OCI-LY1 (cell line): ENCODE measurements around the gene STK4.

Experiments
- CTCF ChIP-seq: fragments of 200-600 bp; sonication (generic), shearing (Covaris generic); IDR thresholded peaks from 2 replicates; pipeline ENCODE4 v1.5.1; 2017; ENCODE audit warnings: mild to moderate bottlenecking, antibody characterized with exemption, low read length, moderate library complexity, mixed read lengths
- EZH2 ChIP-seq: fragments of 200-600 bp; sonication (generic), shearing (Covaris generic); IDR thresholded peaks from 2 replicates; pipeline ENCODE4 v1.8.0; 2017; ENCODE audit warnings: borderline replicate concordance, mixed run types, mild to moderate bottlenecking, antibody characterized with exemption, low read length, moderate library complexity, mixed read lengths

- no peak for TF ChIP-seq CTCF
- no peak for TF ChIP-seq EZH2
Measured at GRCh38 chr20:45029884-45030283, 63.6 kb downstream of the STK4 start.
